Lower leg skin (tissue), 4 donors: ENCODE results near the gene MLH3. TPM values are rescaled to one million over a fixed set of nuclear protein-coding genes. Genes with fewer than 3 reads are reported as not detected.

Experiments
- DNase-seq, 2 donors: peaks; one replicate each; pipeline ENCODE4 v3.0.0-alpha.2; 2019; ENCODE audit warnings: low spot score in 2 of 2
- H3K4me3 ChIP-seq: fragments of 200-600 bp; sonication (generic); 2 replicates; pipeline ENCODE4 v1.5.1; 2017; ENCODE audit warnings: mild to moderate bottlenecking, low read depth; ENCODE audit not compliant: poor library complexity, severe bottlenecking
- POLR2A ChIP-seq, 2 donors: fragments of 450-650 bp; IDR thresholded peaks; one replicate each; pipeline ENCODE4 v1.6.1; 2016 to 2017; ENCODE audit warnings: antibody characterized with exemption in 2 of 2, mild to moderate bottlenecking in 1 of 2, moderate library complexity in 1 of 2
- WGBS, 2 donors: methylation state at CpG; one replicate each; pipeline ENCODE4 v1.1.5; 2018; 5-methylcytosine and 5-hydroxymethylcytosine counted together
- intact Hi-C: fragments of 100-400 bp; cut with DNase I; formaldehyde crosslinking; loops from one replicate; pipeline ENCODE4 v1.15.0; 2023; ENCODE audit warnings: low total_unique reads
- total RNA-seq, 4 donors: library from RNA; depleted of rRNA; stranded (reverse); fragments of >200 nt; gene quantifications; one replicate each; pipeline ENCODE4 v1.1.0, GENCODE V29; 2016
- TF ChIP-seq, protein P1 (sequence below), 3 donors: fragments of 450-650 bp; IDR thresholded peaks; one replicate each; pipeline ENCODE4 v1.5.1; 2016; ENCODE audit warnings: antibody characterized with exemption in 3 of 3, mild to moderate bottlenecking in 3 of 3, moderate library complexity in 2 of 3

MLH3 gene
- total RNA-seq, 4 donors from 2014 or later = 16.9 to 20.9 (median 19.5) TPM

DNA sequence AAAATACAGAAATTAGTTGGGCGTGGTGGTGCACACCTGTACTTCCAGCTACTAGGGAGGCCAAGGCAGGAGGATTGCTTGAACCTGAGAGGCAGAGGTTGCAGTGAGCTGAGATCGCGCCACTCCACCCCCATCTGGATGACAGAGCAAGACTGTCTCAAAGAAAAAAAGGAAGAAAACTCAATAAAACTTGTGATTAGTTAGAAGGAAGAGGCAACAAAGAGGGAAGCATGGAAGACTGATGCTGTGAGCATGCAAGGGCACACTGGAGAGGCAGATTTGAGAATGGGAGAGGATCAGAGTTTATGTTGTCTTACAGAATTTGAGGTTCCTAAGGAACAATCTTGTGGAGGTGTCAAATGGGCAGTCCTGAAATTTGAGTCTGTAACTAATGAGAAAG, 15.4 kb upstream of the MLH3 start:
- TF ChIP-seq, protein P1, sequence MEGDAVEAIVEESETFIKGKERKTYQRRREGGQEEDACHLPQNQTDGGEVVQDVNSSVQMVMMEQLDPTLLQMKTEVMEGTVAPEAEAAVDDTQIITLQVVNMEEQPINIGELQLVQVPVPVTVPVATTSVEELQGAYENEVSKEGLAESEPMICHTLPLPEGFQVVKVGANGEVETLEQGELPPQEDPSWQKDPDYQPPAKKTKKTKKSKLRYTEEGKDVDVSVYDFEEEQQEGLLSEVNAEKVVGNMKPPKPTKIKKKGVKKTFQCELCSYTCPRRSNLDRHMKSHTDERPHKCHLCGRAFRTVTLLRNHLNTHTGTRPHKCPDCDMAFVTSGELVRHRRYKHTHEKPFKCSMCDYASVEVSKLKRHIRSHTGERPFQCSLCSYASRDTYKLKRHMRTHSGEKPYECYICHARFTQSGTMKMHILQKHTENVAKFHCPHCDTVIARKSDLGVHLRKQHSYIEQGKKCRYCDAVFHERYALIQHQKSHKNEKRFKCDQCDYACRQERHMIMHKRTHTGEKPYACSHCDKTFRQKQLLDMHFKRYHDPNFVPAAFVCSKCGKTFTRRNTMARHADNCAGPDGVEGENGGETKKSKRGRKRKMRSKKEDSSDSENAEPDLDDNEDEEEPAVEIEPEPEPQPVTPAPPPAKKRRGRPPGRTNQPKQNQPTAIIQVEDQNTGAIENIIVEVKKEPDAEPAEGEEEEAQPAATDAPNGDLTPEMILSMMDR (IDR thresholded peaks at IDR 0.05) = no peak
- no peak for TF ChIP-seq POLR2A (IDR thresholded peaks at IDR 0.05)
- no peak for DNase-seq
- intact Hi-C loops = no loop called here
- WGBS, 2 donors = 94 to 97% methylated on average over 3 of the region's 3 CpGs
- no peak overlapping the region for H3K4me3 ChIP-seq

DNA sequence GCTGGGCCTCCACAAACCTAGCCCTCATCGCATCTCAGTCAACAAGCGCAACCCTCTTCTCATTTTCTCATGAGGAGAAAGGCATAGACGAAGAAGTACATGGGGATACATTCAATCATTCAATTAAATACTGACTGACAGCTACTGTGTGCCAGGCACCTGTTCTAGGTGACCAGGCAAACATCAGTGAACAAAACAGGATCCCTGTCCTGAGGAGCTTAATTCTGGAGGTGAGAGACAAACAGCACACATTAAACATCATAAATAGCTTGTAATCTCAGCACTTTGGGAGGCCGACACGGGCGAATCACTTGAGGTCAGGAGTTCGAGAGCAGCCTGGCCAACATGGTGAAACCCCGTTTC, 12.9 kb upstream of the MLH3 start:
- DNase-seq = no peak
- TF ChIP-seq, protein P1 (IDR thresholded peaks at IDR 0.05) = no peak
- TF ChIP-seq POLR2A (IDR thresholded peaks at IDR 0.05) = no peak
- intact Hi-C loops = no loop called here
- H3K4me3 ChIP-seq = no peak overlapping the region
- WGBS, 2 donors = 56 to 59% methylated on average over 8 of the region's 8 CpGs

DNA sequence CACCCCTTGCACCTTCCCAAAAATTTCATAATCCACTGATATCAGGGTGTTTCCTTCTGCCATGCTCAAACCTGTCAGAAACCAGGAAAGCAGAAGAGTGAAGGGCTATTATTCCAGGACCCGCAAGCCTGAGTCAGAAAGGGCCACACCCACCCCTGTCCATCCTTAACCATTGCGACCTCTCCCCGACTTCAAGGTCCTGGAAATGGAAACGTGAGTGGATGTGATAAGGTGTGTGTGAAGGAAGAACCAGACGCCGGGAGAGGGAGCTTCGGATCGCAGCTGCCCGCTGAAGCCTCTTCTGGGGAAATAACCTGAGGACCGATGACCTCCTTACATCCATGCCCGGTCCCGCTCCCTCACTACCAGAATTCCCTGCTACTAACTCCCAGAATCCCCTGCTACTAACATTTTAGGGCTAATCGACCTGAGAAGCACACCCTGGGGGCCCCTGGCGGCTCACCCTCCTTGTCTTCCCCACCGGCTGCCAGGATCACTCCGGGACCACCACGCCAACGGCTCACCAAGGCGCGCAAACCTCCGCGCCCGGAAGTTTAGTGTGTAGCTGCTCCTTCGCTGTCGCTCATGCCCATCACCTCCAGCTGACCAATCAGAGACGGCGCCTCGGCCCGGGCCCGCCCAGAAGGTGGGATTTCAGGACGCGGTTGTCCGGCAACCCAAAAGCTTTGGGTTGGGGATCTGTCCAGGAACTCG, 12.4 kb upstream of the MLH3 start, which contains the start of gene ACYP1:
TSS of gene ACYP1 (minus strand) at position 534 of the 714 bp plus-strand sequence. CDS start at position 63, 471 bp downstream.
- DNase-seq = peak; percentile 94 to 99
- TF ChIP-seq POLR2A (IDR thresholded peaks at IDR 0.05) = no peak
- TF ChIP-seq, protein P1 (IDR thresholded peaks at IDR 0.05) = no peak
- WGBS, 2 donors = 1% methylated on average over 31 to 34 of the region's 34 CpGs
- intact Hi-C loops = no loop called here
- peak within 1 kb of the TSS; percentile 62 for H3K4me3 ChIP-seq

DNA sequence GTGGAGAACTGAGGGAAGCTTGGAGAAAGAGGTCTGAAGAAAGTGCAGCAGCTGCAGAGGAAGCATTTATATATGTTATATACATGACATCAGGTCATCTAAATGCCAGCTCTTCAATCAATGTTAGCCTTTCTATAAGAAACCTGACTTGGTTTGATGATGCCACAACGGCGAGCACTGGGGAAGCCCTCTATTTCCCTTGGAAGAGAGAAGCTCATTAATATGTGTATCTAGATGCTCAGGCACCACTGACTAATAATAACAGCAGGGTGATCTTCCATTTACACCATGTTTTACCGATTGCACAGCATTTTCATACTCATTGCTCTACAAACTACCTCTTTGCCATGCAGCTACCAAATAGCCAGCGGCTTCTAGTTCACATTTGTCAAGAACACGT, 11.7 kb upstream of the MLH3 start:
- DNase-seq = no peak
- WGBS, 2 donors = 11 to 13% methylated on average over 5 of the region's 5 CpGs
- intact Hi-C loops = no loop called here
- peak overlapping the region; percentile 62 for H3K4me3 ChIP-seq
- TF ChIP-seq, protein P1 (IDR thresholded peaks at IDR 0.05) = no peak
- no peak for TF ChIP-seq POLR2A (IDR thresholded peaks at IDR 0.05)

DNA sequence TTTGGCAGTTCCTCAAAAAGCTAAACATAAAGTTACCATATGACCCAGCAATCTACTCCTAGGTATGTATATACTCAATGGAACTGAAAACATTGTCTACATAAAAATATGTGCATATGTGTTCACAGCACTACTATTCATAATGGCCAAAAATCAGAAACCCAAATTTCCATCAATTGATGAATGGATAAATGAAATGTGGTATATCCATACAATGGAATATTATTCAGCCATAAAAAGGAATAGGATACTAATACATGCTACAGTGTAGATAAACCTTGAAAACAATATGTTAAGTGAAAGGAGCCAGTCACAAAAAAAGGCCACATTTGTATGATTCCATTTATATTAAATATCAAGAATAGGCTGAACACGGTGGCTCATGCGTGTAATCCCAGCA, 9.2 kb upstream of the MLH3 start:
- intact Hi-C loops = no loop called here
- no peak for DNase-seq
- WGBS, 2 donors = 49 to 69% methylated on average over 2 of the region's 2 CpGs
- TF ChIP-seq POLR2A (IDR thresholded peaks at IDR 0.05) = no peak
- TF ChIP-seq, protein P1 (IDR thresholded peaks at IDR 0.05) = no peak
- H3K4me3 ChIP-seq = no peak overlapping the region

DNA sequence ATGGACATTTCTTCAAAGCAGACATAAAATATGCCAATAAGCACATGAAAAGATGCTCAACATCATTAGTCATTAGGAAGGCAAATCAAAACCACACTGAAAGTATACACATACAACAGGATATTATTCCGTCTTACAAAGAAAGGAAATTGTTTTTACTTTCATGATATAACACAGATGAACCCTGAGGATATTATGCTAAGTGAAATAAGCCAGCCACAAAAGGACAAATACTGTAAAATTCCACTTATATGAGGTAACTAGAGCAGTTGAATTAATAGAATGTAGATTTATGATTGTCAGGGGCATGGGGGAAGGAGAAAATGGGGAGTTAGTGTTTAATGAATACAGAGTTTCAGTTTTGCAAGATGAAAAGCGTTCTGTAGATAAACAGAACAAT, 8.4 kb upstream of the MLH3 start:
- TF ChIP-seq, protein P1 (IDR thresholded peaks at IDR 0.05) = no peak
- no peak for TF ChIP-seq POLR2A (IDR thresholded peaks at IDR 0.05)
- intact Hi-C loops = no loop called here
- H3K4me3 ChIP-seq = no peak overlapping the region
- 58 to 71% methylated on average over 2 of the region's 2 CpGs for WGBS, 2 donors
- DNase-seq = no peak
